Prostate gland (tissue), 2 donors: ENCODE measurements around the gene RUFY2. TPM values are rescaled to one million over a fixed set of nuclear protein-coding genes. Genes with fewer than 3 reads are reported as not detected.

Source experiments
- DNase-seq: peaks from one replicate; pipeline ENCODE4 v3.0.0-alpha.2; 2019; ENCODE audit warnings: low spot score
- H3K27ac ChIP-seq, 2 donors: fragments of 200-600 bp; sonication (generic); 2 replicates each; pipeline ENCODE4 v1.5.1; 2017 to 2019
- H3K27me3 ChIP-seq: fragments of 200-600 bp; sonication (generic); replicated peaks from 2 replicates; pipeline ENCODE4 v1.5.1; 2019; ENCODE audit not compliant: insufficient read depth
- H3K36me3 ChIP-seq, 2 donors: fragments of 200-600 bp; sonication (generic); 1 replicate in 1 of 2; 2 replicates in 1 of 2; pipeline versions ENCODE4 v1.5.1 to v1.8.1; 2017 to 2019
- H3K4me1 ChIP-seq: fragments of 200-600 bp; sonication (generic); replicated peaks from 2 replicates; pipeline ENCODE4 v1.5.1; 2019
- H3K4me3 ChIP-seq, 2 donors: fragments of 200-600 bp; sonication (generic); 2 replicates each; pipeline ENCODE4 v1.5.1; 2017 to 2019
- H3K9me3 ChIP-seq: fragments of 200-600 bp; sonication (generic); 2 replicates; pipeline ENCODE4 v1.5.1; 2017
- CTCF ChIP-seq, 4 experiments: fragments of 200-600 bp in 2 of 4; fragments of 450-650 bp in 2 of 4; sonication (generic) in 2 of 4; IDR thresholded peaks; 1 replicate in 3 of 4; 2 replicates in 1 of 4; pipeline ENCODE4 v1.5.1; 2016 to 2019; ENCODE audit warnings: antibody characterized with exemption in 4 of 4, mild to moderate bottlenecking in 2 of 4, moderate library complexity in 2 of 4
- POLR2A ChIP-seq: fragments of 450-650 bp; IDR thresholded peaks from one replicate; pipeline ENCODE4 v1.6.1; 2016; ENCODE audit warnings: antibody characterized with exemption, mild to moderate bottlenecking
- POLR2AphosphoS5 ChIP-seq: sonication (generic); formaldehyde crosslinking; IDR thresholded peaks from one replicate; pipeline ENCODE4 v1.6.1; 2017; ENCODE audit warnings: antibody characterized with exemption
- WGBS: methylation state at CpG from one replicate; pipeline ENCODE4 v1.1.5; 2018; 5-methylcytosine and 5-hydroxymethylcytosine counted together
- intact Hi-C: fragments of 100-400 bp; cut with DNase I; formaldehyde crosslinking; loops from one replicate; pipeline ENCODE4 v1.14.2; 2022
- total RNA-seq, 2 donors: library from RNA; depleted of rRNA; stranded (reverse); fragments of >200 nt; gene quantifications; one replicate each; pipeline ENCODE4 v1.1.0, GENCODE V29; 2016

The RUFY2 gene
- total RNA-seq, 2 donors from 2014 or later = 16.7 to 22.1 TPM

- Histone ChIP-seq H3K4me1 (no peaks in the 10 kb centered on the region), H3K9me3 (no peaks in the 10 kb centered on the region), H3K4me3 (no peak overlapping the region), H3K36me3 (peaks cover 4 to 12% of the 10 kb centered on the region in 2 donors), H3K27ac (no peak overlapping the region), H3K27me3 (no peaks in the 10 kb centered on the region)
- 96% methylated on average over 2 of the region's 2 CpGs for WGBS
- no peak for DNase-seq
- TF ChIP-seq POLR2A = no peak
- TF ChIP-seq CTCF (IDR thresholded peaks at IDR 0.05) = no peak
- no peak for TF ChIP-seq POLR2AphosphoS5
- intact Hi-C loops = no loop called here
Observed at GRCh38 chr10:68385740-68386139, 21.3 kb downstream of the RUFY2 start.

GRCh38 chr10:68371604-68372003, 35.5 kb downstream of the RUFY2 start:
- Histone ChIP-seq H3K9me3 (no peaks in the 10 kb centered on the region), H3K27me3 (no peaks in the 10 kb centered on the region), H3K36me3 (peaks cover 3 to 4% of the 10 kb centered on the region in 2 donors), H3K4me1 (no peaks in the 10 kb centered on the region), H3K27ac (no peak overlapping the region), H3K4me3 (no peak overlapping the region)
- no peak for DNase-seq
- intact Hi-C loops = no loop called here
- TF ChIP-seq CTCF (IDR thresholded peaks at IDR 0.05) = no peak
- no peak for TF ChIP-seq POLR2AphosphoS5
- TF ChIP-seq POLR2A = no peak
- 97% methylated on average over 1 of the region's 1 CpG for WGBS

- Histone ChIP-seq H3K27ac (no peak overlapping the region), H3K4me3 (no peak overlapping the region), H3K9me3 (no peaks in the 10 kb centered on the region), H3K4me1 (no peaks in the 10 kb centered on the region), H3K27me3 (no peaks in the 10 kb centered on the region), H3K36me3 (peaks cover 0 to 5% of the 10 kb centered on the region in 2 donors)
- WGBS = 77% methylated on average over 2 of the region's 2 CpGs
- TF ChIP-seq POLR2AphosphoS5 (no peak), POLR2A (no peak), CTCF (IDR thresholded peaks at IDR 0.05) (no peak)
- intact Hi-C loops = no loop called here
- no peak for DNase-seq
Observed at GRCh38 chr10:68367121-68367520, 40.0 kb downstream of the RUFY2 start.

- Histone ChIP-seq H3K4me1 (no peaks in the 10 kb centered on the region), H3K4me3 (no peak overlapping the region), H3K27ac (no peak overlapping the region), H3K27me3 (no peaks in the 10 kb centered on the region), H3K36me3 (peaks cover 0 to 5% of the 10 kb centered on the region in 2 donors), H3K9me3 (no peaks in the 10 kb centered on the region)
- intact Hi-C loops = no loop called here
- TF ChIP-seq POLR2AphosphoS5 (no peak), CTCF (IDR thresholded peaks at IDR 0.05) (no peak), POLR2A (no peak)
- no peak for DNase-seq
- WGBS = 97% methylated on average over 5 of the region's 5 CpGs
Observed at GRCh38 chr10:68366600-68366999, 40.5 kb downstream of the RUFY2 start.

- no peak for DNase-seq
- no peaks in the 10 kb centered on the region for H3K9me3 ChIP-seq
- no peak overlapping the region for H3K27ac ChIP-seq
- TF ChIP-seq POLR2AphosphoS5 = no peak
- TF ChIP-seq POLR2A = no peak
- no peak for TF ChIP-seq CTCF (IDR thresholded peaks at IDR 0.05)
- H3K36me3 ChIP-seq = peaks cover 0 to 5% of the 10 kb centered on the region in 2 donors
- H3K27me3 ChIP-seq = no peaks in the 10 kb centered on the region
- intact Hi-C loops = no loop called here
- H3K4me3 ChIP-seq = no peak overlapping the region
- no peaks in the 10 kb centered on the region for H3K4me1 ChIP-seq
- 87% methylated on average over 2 of the region's 2 CpGs for WGBS
Observed at GRCh38 chr10:68365611-68366010, 41.5 kb downstream of the RUFY2 start.
